Measurements from ENCODE around the gene SKAP1.
"Not testable (repeated sequence)": the region's sequence is repeated elsewhere in the genome, so short reads cannot be mapped to it uniquely, and the experiment has no call there.

Gene SKAP1

GRCh38 chr17:48444516-48445247, 14.7 kb upstream of the SKAP1 start:
- peak; percentile 38 for DNase-seq

- DNase-seq = no peak
Measured at GRCh38 chr17:48443712-48444111, 13.7 kb upstream of the SKAP1 start.

GRCh38 chr17:48442819-48443218, 12.8 kb upstream of the SKAP1 start:
- DNase-seq = no peak

- DNase-seq = no peak
Measured at GRCh38 chr17:48441862-48442261, 11.8 kb upstream of the SKAP1 start.

GRCh38 chr17:48441231-48441711, 11.3 kb upstream of the SKAP1 start:
- DNase-seq = no peak

GRCh38 chr17:48440669-48441068, 10.7 kb upstream of the SKAP1 start:
- DNase-seq = no peak

GRCh38 chr17:48439875-48440505, 10.0 kb upstream of the SKAP1 start:
- peak; percentile 55 for DNase-seq

GRCh38 chr17:48439110-48439850, 9.3 kb upstream of the SKAP1 start:
- DNase-seq = no peak

- DNase-seq = no peak
Measured at GRCh38 chr17:48438516-48439061, 8.6 kb upstream of the SKAP1 start.

- no peak for DNase-seq
Measured at GRCh38 chr17:48433896-48434295, 3.9 kb upstream of the SKAP1 start.

- no peak for DNase-seq
Measured at GRCh38 chr17:48432820-48433775, 3.1 kb upstream of the SKAP1 start.

GRCh38 chr17:48429156-48429555, 858 bp downstream of the SKAP1 start:
- peak; percentile 50 for DNase-seq

GRCh38 chr17:48427598-48427997, 2.4 kb downstream of the SKAP1 start:
- peak; percentile 42 for DNase-seq

GRCh38 chr17:48426761-48427500, 3.1 kb downstream of the SKAP1 start:
- DNase-seq = no peak

- no peak for DNase-seq
Measured at GRCh38 chr17:48426019-48426665, 3.9 kb downstream of the SKAP1 start.

GRCh38 chr17:48422060-48422459, 8.0 kb downstream of the SKAP1 start:
- not testable (repeated sequence) for DNase-seq

- DNase-seq = no peak
Measured at GRCh38 chr17:48420823-48421222, 9.2 kb downstream of the SKAP1 start.

GRCh38 chr17:48416971-48417370, 13.0 kb downstream of the SKAP1 start:
- no peak for DNase-seq

- DNase-seq = no peak
Measured at GRCh38 chr17:48413613-48414405, 16.2 kb downstream of the SKAP1 start.

- no peak for DNase-seq
Measured at GRCh38 chr17:48412841-48413240, 17.2 kb downstream of the SKAP1 start.
